K562 (cell line): ENCODE results near the gene SH2D5. TPM values are rescaled to one million over a fixed set of nuclear protein-coding genes. Genes with fewer than 3 reads are reported as not detected.

ENCODE experiments used
- ATAC-seq: fragments of 200-7000 bp; cut with Tn5 transposase; 3 replicates; pipeline ENCODE4 v1.9.1; 2020; ENCODE audit warnings: moderate library complexity
- BruUV-seq: library from RNA; stranded (reverse); fragments of 400-500 nt; replicated peaks from 2 replicates; lab custom pipeline; 2021; lab: Mats Ljungman, UMichigan
- CTCF ChIA-PET: fragments of 300-600 bp; formaldehyde crosslinking; extraction: SDS; loops from one replicate; lab custom pipeline; 2021; ENCODE audit warnings: low intra/inter-chr PET ratio; lab: Yijun Ruan, JAX
- POLR2A ChIA-PET: fragments of 300-600, 350-650 bp; sonication (Branson Sonifier 250); formaldehyde crosslinking; extraction: SDS; loops from one replicate; lab custom pipeline; 2021; ENCODE audit warnings: antibody characterized with exemption, inconsistent platforms; lab: Yijun Ruan, JAX
- DNase-seq, 4 experiments: peaks; one replicate each; pipeline versions ENCODE4 v3.0.0 to v3.0.0-alpha.2; 2011 to 2018; ENCODE audit warnings: low spot score in 3 of 4, mixed read lengths in 3 of 4; ENCODE audit errors: extremely low read depth in 1 of 4
- FAIRE-seq: peaks from 2 replicates; lab custom pipeline; 2011; peaks lifted over from hg19 to GRCh38; lab: Jason Lieb, UNC
- H2AFZ ChIP-seq: 2 replicates; pipeline ENCODE4 v1.6.0; 2011; ENCODE audit warnings: low read depth, low read length, control low read depth, inconsistent platforms
- H3K27ac ChIP-seq: fragments of 200-600 bp; 3 replicates; pipeline ENCODE4 v1.8.0; 2011; ENCODE audit warnings: low read depth, mild to moderate bottlenecking, control low read depth, inconsistent platforms, low read length, moderate library complexity, mixed read lengths; ENCODE audit errors: extremely low read depth
- H3K27me3 ChIP-seq, 2 experiments: fragments of 300-600 bp in 1 of 2; 2 replicates in 1 of 2; 3 replicates in 1 of 2; pipeline versions ENCODE4 v1.6.0 to v1.8.0; 2011; ENCODE audit warnings: inconsistent platforms in 2 of 2, low read length in 2 of 2, mild to moderate bottlenecking in 1 of 2, mixed read lengths in 1 of 2, moderate library complexity in 1 of 2; ENCODE audit not compliant: control insufficient read depth in 2 of 2, insufficient read depth in 2 of 2
- H3K36me3 ChIP-seq: fragments of 300-600 bp; 3 replicates; pipeline ENCODE4 v1.8.0; 2011; ENCODE audit warnings: mild to moderate bottlenecking, low read length, inconsistent platforms; ENCODE audit not compliant: control insufficient read depth, insufficient read depth
- H3K4me1 ChIP-seq, 2 experiments: fragments of 200-600 bp in 1 of 2; replicated peaks in 1 of 2; 2 replicates in 1 of 2; 3 replicates in 1 of 2; pipeline versions ENCODE4 v1.5.1 to v1.8.0; 2011; ENCODE audit warnings: inconsistent platforms in 2 of 2, low read length in 2 of 2, mild to moderate bottlenecking in 1 of 2, mixed read lengths in 1 of 2, moderate library complexity in 1 of 2; ENCODE audit not compliant: control insufficient read depth in 2 of 2, insufficient read depth in 2 of 2
- H3K4me2 ChIP-seq: 2 replicates; pipeline ENCODE4 v1.6.1; 2011; ENCODE audit warnings: low read length, control low read depth, inconsistent platforms, mixed read lengths; ENCODE audit not compliant: insufficient read depth
- H3K4me3 ChIP-seq: fragments of 200-600 bp; sonication (generic), shearing (Covaris generic); 2 replicates; pipeline ENCODE4 v1.5.1; 2016; ENCODE audit warnings: control low read depth, inconsistent platforms
- H3K79me2 ChIP-seq: fragments of 200-600 bp; 3 replicates; pipeline ENCODE4 v1.8.0; 2011; ENCODE audit warnings: low read length, inconsistent platforms; ENCODE audit not compliant: control insufficient read depth, insufficient read depth
- H3K9ac ChIP-seq, 2 experiments: 2 replicates each; pipeline versions ENCODE4 v1.6.0 to v1.6.1; 2011; ENCODE audit warnings: low read depth in 2 of 2, low read length in 2 of 2, control low read depth in 1 of 2, inconsistent platforms in 1 of 2, mild to moderate bottlenecking in 1 of 2, mixed read lengths in 1 of 2; ENCODE audit not compliant: insufficient read depth in 1 of 2
- H3K9me1 ChIP-seq: one replicate; pipeline ENCODE4 v1.6.0; 2011; ENCODE audit warnings: inconsistent platforms, mild to moderate bottlenecking, low read length, moderate library complexity; ENCODE audit not compliant: control insufficient read depth, insufficient read depth
- H3K9me3 ChIP-seq: replicated peaks from 2 replicates; pipeline ENCODE4 v1.5.1; 2011; ENCODE audit warnings: low read depth, low read length, inconsistent platforms; ENCODE audit not compliant: control insufficient read depth, insufficient read depth
- H4K20me1 ChIP-seq: replicated peaks from 2 replicates; pipeline ENCODE4 v1.6.1; 2011; ENCODE audit warnings: low read length, inconsistent platforms, mixed read lengths; ENCODE audit not compliant: control insufficient read depth, insufficient read depth
- BCOR ChIP-seq: fragments of 450-650 bp; IDR thresholded peaks from 2 replicates; pipeline ENCODE4 v1.6.1; 2016
- BRD9 ChIP-seq: fragments of 450-650 bp; IDR thresholded peaks from 2 replicates; pipeline ENCODE4 v1.6.1; 2018; ENCODE audit warnings: low read depth; ENCODE audit not compliant: partially characterized antibody
- CBFA2T2 ChIP-seq: fragments of 450-650 bp; conservative IDR thresholded peaks from 2 replicates; pipeline ENCODE4 v1.6.1; 2017; ENCODE audit warnings: mild to moderate bottlenecking
- CREB1 ChIP-seq, 2 experiments: sonication (generic) in 1 of 2; formaldehyde crosslinking in 1 of 2; IDR thresholded peaks; 2 replicates each; pipeline versions ENCODE4 v1.6.1 to v1.8.0; 2012 to 2022; ENCODE audit warnings: inconsistent platforms in 1 of 2, mild to moderate bottlenecking in 1 of 2, missing genetic modification reagents in 1 of 2, moderate library complexity in 1 of 2
- GATA2 ChIP-seq: sonication (generic); formaldehyde crosslinking; IDR thresholded peaks from 2 replicates; pipeline ENCODE4 v1.4.0; 2020; ENCODE audit warnings: mild to moderate bottlenecking, missing genetic modification reagents
- PTRF ChIP-seq: fragments of 450-650 bp; IDR thresholded peaks from 2 replicates; pipeline ENCODE4 v1.6.1; 2016; ENCODE audit warnings: mild to moderate bottlenecking, missing genetic modification characterization, missing compliant biosample characterization
- PTTG1 ChIP-seq: fragments of 450-650 bp; IDR thresholded peaks from 2 replicates; pipeline ENCODE4 v1.6.1; 2016; ENCODE audit warnings: low read depth, mild to moderate bottlenecking, missing genetic modification characterization, missing compliant biosample characterization
- TCF7L2 ChIP-seq: fragments of 150-350 bp; IDR thresholded peaks from 2 replicates; pipeline ENCODE4 v1.6.1; 2016; ENCODE audit warnings: low read depth, mild to moderate bottlenecking, low read length, moderate library complexity
- TFAM ChIP-seq: fragments of 250-450 bp; sonication (Bioruptor Pico); conservative IDR thresholded peaks from 2 replicates; pipeline ENCODE4 v1.5.0; 2021; ENCODE audit warnings: mild to moderate bottlenecking, moderate library complexity
- ZFX ChIP-seq: sonication (generic); formaldehyde crosslinking; IDR thresholded peaks from 2 replicates; pipeline ENCODE4 v1.8.0; 2022; ENCODE audit warnings: mild to moderate bottlenecking, missing genetic modification reagents, moderate library complexity
- ZNF324 ChIP-seq: fragments of 250-450 bp; sonication (Bioruptor Pico); IDR thresholded peaks from 2 replicates; pipeline ENCODE4 v1.4.0; 2020; ENCODE audit warnings: mild to moderate bottlenecking
- WGBS: fragments of 100-300 bp; shearing (Covaris generic); methylation state at CpG from one replicate; pipeline ENCODE4 v1.1.6; 2016; ENCODE audit warnings: low coverage, mixed read lengths; ENCODE audit not compliant: insufficient coverage; ENCODE audit errors: missing lambda C conversion rate; 5-methylcytosine and 5-hydroxymethylcytosine counted together
- in situ Hi-C: fragments of 300-500 bp; cut with MboI; formaldehyde crosslinking; loops from 4 replicates; pipeline ENCODE4 v1.15.0; 2018; ENCODE audit warnings: inconsistent platforms, mixed read lengths
- intact Hi-C: fragments of 100-400 bp; cut with micrococcal nuclease; formaldehyde crosslinking; loops from 2 replicates; pipeline ENCODE4 v1.14.2; 2022
- polyA plus RNA-seq, 8 experiments: library from polyadenylated mRNA; depleted of rRNA in 4 of 8; stranded (reverse) in 5 of 8; unstranded in 3 of 8; fragments of >200 nt; fragmentation: Nextera tagmentation in 2 of 8; fragmentation: Illumina TruSeq in 1 of 8; extraction: Ambion mirVana in 2 of 8; extraction: Trizol in 1 of 8; gene quantifications; 2 replicates each; pipeline versions ENCODE4 v1.2.1 to v1.2.3, GENCODE V29; 2011 to 2014; ENCODE audit warnings: inconsistent platforms in 1 of 8, missing spikeins in 1 of 8
- total RNA-seq, 7 experiments: library from RNA; depleted of rRNA in 6 of 7; stranded (reverse); fragments of >200 nt in 6 of 7; fragmentation: Illumina TruSeq in 2 of 7; extraction: Trizol in 2 of 7; gene quantifications; 2 replicates each; pipeline versions ENCODE4 v1.2.1 to v1.2.3, GENCODE V29; 2011 to 2021; ENCODE audit warnings: low replicate concordance in 1 of 7

SH2D5 gene
- total and polyA plus RNA-seq, 9 of the 15 experiments (the other 6 are each of a cell fraction or from before 2014, with no cell fraction given) = 0.06 to 0.11 TPM; not detected in 7

- H3K27me3 ChIP-seq = peaks cover 4 to 19% of the 10 kb centered on the region in 2 experiments; a peak in 4 of 5 replicates
- DNase-seq (no peak), ATAC-seq (no peak), FAIRE-seq (no peak)
- ChIA-PET POLR2A (interaction anchor here (0.6 to 1.2 kb wide), 4 partner anchors 13 to 101 kb away, joined by 3 to 4 read pairs (median 3); no protein-coding TSS in a partner anchor), CTCF (no interaction called here)
- H3K79me2 ChIP-seq = no peaks in the 10 kb centered on the region
- H3K4me2 ChIP-seq = no peak overlapping the region
- 59% methylated on average over 9 of the region's 9 CpGs for WGBS
- no peak overlapping the region for H3K27ac ChIP-seq
- no peak overlapping the region for H3K4me3 ChIP-seq
- peak overlapping the region in 1 of 2 experiments; percentile 55; a peak in 2 of 4 replicates for H3K9ac ChIP-seq
- no TSS peak for BruUV-seq
- intact Hi-C loops = loop anchor here (5.0 to 10.0 kb wide), 2 partner anchors 195 to 288 kb away; no protein-coding TSS in a partner anchor
- no peaks in the 10 kb centered on the region for H4K20me1 ChIP-seq
- no peaks in the 10 kb centered on the region for H3K9me1 ChIP-seq
- H3K9me3 ChIP-seq = no peaks in the 10 kb centered on the region
- no peak overlapping the region for H2AFZ ChIP-seq
- peaks cover 3 to 30% of the 10 kb centered on the region in 2 experiments; a peak in 3 of 5 replicates for H3K4me1 ChIP-seq
- TF ChIP-seq CBFA2T2 (no peak), BRD9 (no peak), ZFX (CRISPR knock-in tag) (no peak), PTRF (tag) (no peak), TFAM (CRISPR knock-in tag) (no peak), CREB1 (IDR thresholded peaks at IDR 0.05) (no peak), CREB1 (CRISPR knock-in tag; IDR thresholded peaks at IDR 0.05) (no peak), GATA2 (no peak), PTTG1 (tag) (no peak), BCOR (no peak), TCF7L2 (no peak), ZNF324 (CRISPR knock-in tag) (no peak)
- TF ChIP-seq, all 486 proteins: peak for 0
- in situ Hi-C loops = loop anchor here (5.0 kb wide), 1 partner anchor 508 kb away; no protein-coding TSS in a partner anchor
- no peaks in the 10 kb centered on the region for H3K36me3 ChIP-seq
Observed at GRCh38 chr1:20699558-20699957, 32.9 kb downstream of the SH2D5 start.
